HG03280 (cell line): ENCODE results near the gene SSU72.

Source experiments
- ATAC-seq: cut with Tn5 transposase; IDR thresholded peaks from one replicate; pipeline ENCODE4 v1.9.1; 2021; ENCODE audit warnings: mild to moderate bottlenecking, moderate library complexity; ENCODE audit not compliant: unreplicated experiment

The SSU72 gene

GRCh38 chr1:1612104-1612400 is 37.4 kb upstream of the SSU72 start:
- no peak for ATAC-seq

- ATAC-seq: no peak
Measured at GRCh38 chr1:1610796-1611195, 36.1 kb upstream of the SSU72 start.

- no peak for ATAC-seq
Measured at GRCh38 chr1:1609822-1610485, 35.3 kb upstream of the SSU72 start.

GRCh38 chr1:1606232-1606631 is 31.6 kb upstream of the SSU72 start:
- no peak for ATAC-seq

GRCh38 chr1:1605724-1606123 is 31.1 kb upstream of the SSU72 start:
- no peak for ATAC-seq

- no peak for ATAC-seq
Measured at GRCh38 chr1:1605034-1605591, 30.4 kb upstream of the SSU72 start.

- no peak for ATAC-seq
Measured at GRCh38 chr1:1604374-1605033, 29.8 kb upstream of the SSU72 start.

GRCh38 chr1:1603671-1604373 is 29.2 kb upstream of the SSU72 start:
- no peak for ATAC-seq

- no peak for ATAC-seq
Measured at GRCh38 chr1:1602968-1603506, 28.4 kb upstream of the SSU72 start.

GRCh38 chr1:1602304-1602967 is 27.8 kb upstream of the SSU72 start:
- ATAC-seq: no peak

- no peak for ATAC-seq
Measured at GRCh38 chr1:1601564-1602303, 27.1 kb upstream of the SSU72 start.

- no peak for ATAC-seq
Measured at GRCh38 chr1:1600861-1601563, 26.3 kb upstream of the SSU72 start.

- no peak for ATAC-seq
Measured at GRCh38 chr1:1599935-1600860, 25.5 kb upstream of the SSU72 start, which contains the start of gene FNDC10. Gene FNDC10, minus strand, starts transcription at chr1:1600135. Its CDS starts 120 bp downstream, at chr1:1600015.

- ATAC-seq: no peak
Measured at GRCh38 chr1:1599030-1599934, 24.6 kb upstream of the SSU72 start.

- no peak for ATAC-seq
Measured at GRCh38 chr1:1598720-1599029, 24.0 kb upstream of the SSU72 start.

GRCh38 chr1:1598051-1598719 is 23.5 kb upstream of the SSU72 start:
- no peak for ATAC-seq

- ATAC-seq: no peak
Measured at GRCh38 chr1:1597275-1597930, 22.7 kb upstream of the SSU72 start.
